Glutamatergic neuron (in vitro differentiated cells): ENCODE results near the gene HOXB4. TPM values are rescaled to one million over a fixed set of nuclear protein-coding genes. Genes with fewer than 3 reads are reported as not detected.

Source experiments
- DNase-seq: peaks from one replicate; pipeline ENCODE4 v3.0.0; 2022
- H3K27ac Mint-ChIP-seq: one replicate; pipeline ENCODE4 v1.8.0; 2020; ENCODE audit warnings: mild to moderate bottlenecking, mixed read lengths, inconsistent platforms; ENCODE audit not compliant: unreplicated experiment
- H3K27me3 Mint-ChIP-seq: one replicate; pipeline ENCODE4 v1.8.0; 2020; ENCODE audit warnings: mild to moderate bottlenecking, moderate library complexity, mixed read lengths, inconsistent platforms; ENCODE audit not compliant: unreplicated experiment
- H3K36me3 Mint-ChIP-seq: one replicate; pipeline ENCODE4 v1.8.0; 2020; ENCODE audit warnings: mild to moderate bottlenecking, mixed read lengths, inconsistent platforms; ENCODE audit not compliant: unreplicated experiment
- H3K4me1 Mint-ChIP-seq: one replicate; pipeline ENCODE4 v1.8.0; 2020; ENCODE audit warnings: mild to moderate bottlenecking, low read depth, mixed read lengths, inconsistent platforms; ENCODE audit not compliant: unreplicated experiment
- H3K4me3 Mint-ChIP-seq: one replicate; pipeline ENCODE4 v1.8.0; 2020; ENCODE audit warnings: mild to moderate bottlenecking, mixed read lengths, inconsistent platforms; ENCODE audit not compliant: unreplicated experiment
- H3K9me3 Mint-ChIP-seq: one replicate; pipeline ENCODE4 v1.8.0; 2020; ENCODE audit warnings: mild to moderate bottlenecking, moderate library complexity, mixed read lengths, inconsistent platforms; ENCODE audit not compliant: unreplicated experiment
- CTCF ChIP-seq: fragments of 200-600 bp; sonication (generic); IDR thresholded peaks from one replicate; pipeline ENCODE4 v1.5.0; 2021; ENCODE audit not compliant: partially characterized antibody, unreplicated experiment
- total RNA-seq: library from RNA; stranded (reverse); fragmentation: NEBNext Ultra II Directional; extraction: Animal tissue kit (Norgen Biotek cat#: 25700); gene quantifications from one replicate; pipeline ENCODE4 v1.2.1, GENCODE V29; 2021; ENCODE audit not compliant: unreplicated experiment

Gene HOXB4
- total RNA-seq, 1 donor from 2014 or later = not detected

- peaks cover 3% of the 10 kb centered on the region for H3K36me3 Mint-ChIP-seq
- no peak for DNase-seq
- no peak for TF ChIP-seq CTCF
- peaks cover 9% of the 10 kb centered on the region for H3K4me1 Mint-ChIP-seq
- H3K27ac Mint-ChIP-seq = no peak within 1 kb of the TSS
- peaks cover 8% of the 10 kb centered on the region for H3K9me3 Mint-ChIP-seq
- no peak within 1 kb of the TSS for H3K4me3 Mint-ChIP-seq
- H3K27me3 Mint-ChIP-seq = peaks cover 54% of the 10 kb centered on the region
Observed at GRCh38 chr17:48589831-48590606, 11.9 kb upstream of the HOXB4 start, which contains the start of gene HOXB3. TSS of gene HOXB3 (minus strand) at chr17:48590241. CDS start at chr17:48552474, 37,767 bp downstream.

GRCh38 chr17:48589060-48589830 is 11.1 kb upstream of the HOXB4 start:
- DNase-seq = no peak
- Mint-ChIP-seq H3K4me1 (peaks cover 9% of the 10 kb centered on the region), H3K4me3 (no peak overlapping the region), H3K36me3 (peaks cover 3% of the 10 kb centered on the region), H3K9me3 (peaks cover 8% of the 10 kb centered on the region), H3K27me3 (peaks cover 58% of the 10 kb centered on the region), H3K27ac (no peak overlapping the region)
- no peak for TF ChIP-seq CTCF

- H3K36me3 Mint-ChIP-seq = peaks cover 3% of the 10 kb centered on the region
- DNase-seq = no peak
- H3K4me3 Mint-ChIP-seq = no peak overlapping the region
- peaks cover 10% of the 10 kb centered on the region for H3K9me3 Mint-ChIP-seq
- no peak for TF ChIP-seq CTCF
- H3K27ac Mint-ChIP-seq = no peak overlapping the region
- H3K4me1 Mint-ChIP-seq = peaks cover 9% of the 10 kb centered on the region
- peaks cover 63% of the 10 kb centered on the region for H3K27me3 Mint-ChIP-seq
Observed at GRCh38 chr17:48588528-48588927, 10.4 kb upstream of the HOXB4 start.

- no peak overlapping the region for H3K4me3 Mint-ChIP-seq
- H3K4me1 Mint-ChIP-seq = peaks cover 9% of the 10 kb centered on the region
Observed at GRCh38 chr17:48588074-48588415, 9.9 kb upstream of the HOXB4 start.

More at GRCh38 chr17:48588074-48588415, 9.9 kb upstream of the HOXB4 start:
- Mint-ChIP-seq H3K27ac (no peak overlapping the region), H3K36me3 (peaks cover 3% of the 10 kb centered on the region), H3K27me3 (peaks cover 65% of the 10 kb centered on the region), H3K9me3 (peaks cover 10% of the 10 kb centered on the region)
- no peak for TF ChIP-seq CTCF
- DNase-seq = no peak
